A549 (cell line): ENCODE measurements around the gene PLCB1. TPM values are rescaled to one million over a fixed set of nuclear protein-coding genes. Genes with fewer than 3 reads are reported as not detected.

Experiments used
- ATAC-seq, 2 experiments: fragments of 200-7000 bp in 1 of 2; fragments of >200 bp in 1 of 2; cut with Nextera tagmentation in 1 of 2; cut with Tn5 transposase in 1 of 2; 3 replicates each; pipeline versions ENCODE4 v1.8.0 to v1.9.1; 2018 to 2020; ENCODE audit warnings: mild to moderate bottlenecking in 1 of 2, moderate library complexity in 1 of 2
- CTCF ChIA-PET: fragments of 300-600 bp; sonication (Branson Sonifier 250); formaldehyde crosslinking; extraction: SDS; loops from one replicate; lab custom pipeline; 2021; ENCODE audit warnings: antibody characterized with exemption, inconsistent platforms; lab: Yijun Ruan, JAX
- POLR2A ChIA-PET: fragments of 350-600 bp; formaldehyde crosslinking; extraction: SDS; loops from one replicate; lab custom pipeline; 2021; ENCODE audit warnings: antibody characterized with exemption, inconsistent platforms; lab: Yijun Ruan, JAX
- DNase-seq, 2 experiments: peaks; one replicate each; pipeline versions ENCODE4 v3.0.0 to v3.0.0-alpha.2; 2011 to 2016; ENCODE audit warnings: low read depth in 1 of 2, low spot score in 1 of 2
- FAIRE-seq: peaks from 2 replicates; lab custom pipeline; 2011; peaks lifted over from hg19 to GRCh38; lab: Jason Lieb, UNC
- H3K27ac ChIP-seq, 2 experiments: fragments of >200 bp; sonication (Bioruptor Twin); formaldehyde crosslinking; 3 replicates each; pipeline ENCODE4 v1.5.1; 2016 to 2017
- H3K4me1 ChIP-seq: fragments of >200 bp; sonication (Bioruptor Twin); formaldehyde crosslinking; 3 replicates; pipeline ENCODE4 v1.6.1; 2016
- H3K4me2 ChIP-seq: fragments of >200 bp; sonication (Bioruptor Twin); formaldehyde crosslinking; 3 replicates; pipeline ENCODE4 v1.6.1; 2016
- H3K4me3 ChIP-seq: fragments of >200 bp; sonication (Bioruptor Twin); formaldehyde crosslinking; 3 replicates; pipeline ENCODE4 v1.5.1; 2016
- H3K9me3 ChIP-seq: fragments of >200 bp; sonication (Bioruptor Twin); formaldehyde crosslinking; 3 replicates; pipeline ENCODE4 v1.6.1; 2016
- CBX2 ChIP-seq: fragments of 200-600 bp; sonication (generic); IDR thresholded peaks from 2 replicates; pipeline ENCODE4 v1.6.1; 2016; ENCODE audit warnings: low read depth, mild to moderate bottlenecking, borderline replicate concordance
- CHD4 ChIP-seq: fragments of 200-600 bp; sonication (generic); IDR thresholded peaks from 2 replicates; pipeline ENCODE4 v1.6.1; 2016; ENCODE audit warnings: antibody characterized with exemption, mild to moderate bottlenecking, borderline replicate concordance
- EHF ChIP-seq: fragments of 250-450 bp; sonication (Bioruptor Pico); IDR thresholded peaks from 2 replicates; pipeline ENCODE4 v1.5.0; 2020; ENCODE audit warnings: mild to moderate bottlenecking
- EHMT2 ChIP-seq: fragments of 200-600 bp; sonication (generic); IDR thresholded peaks from 2 replicates; pipeline ENCODE4 v1.6.1; 2016; ENCODE audit warnings: antibody characterized with exemption, low read depth, mild to moderate bottlenecking, moderate library complexity
- EP300 ChIP-seq, 2 experiments: fragments of >200 bp; sonication (Bioruptor Twin); formaldehyde crosslinking; IDR thresholded peaks; 2 replicates in 1 of 2; 3 replicates in 1 of 2; pipeline ENCODE4 v1.6.1; 2016 to 2017
- FOSL2 ChIP-seq, 2 experiments: fragments of 450-650 bp in 1 of 2; fragments of >200 bp in 1 of 2; sonication (Bioruptor Twin) in 1 of 2; formaldehyde crosslinking; IDR thresholded peaks; 2 replicates each; pipeline versions ENCODE4 v1.5.0 to v1.6.1; 2016 to 2020; ENCODE audit warnings: mild to moderate bottlenecking in 1 of 2, moderate library complexity in 1 of 2
- FOXS1 ChIP-seq: fragments of 250-450 bp; sonication (Bioruptor Pico); IDR thresholded peaks from 2 replicates; pipeline ENCODE4 v1.5.0; 2020; ENCODE audit warnings: mild to moderate bottlenecking, moderate library complexity
- GATA3 ChIP-seq: IDR thresholded peaks from 2 replicates; pipeline ENCODE4 v1.6.1; 2012; ENCODE audit warnings: borderline replicate concordance
- HES2 ChIP-seq: fragments of >200 bp; sonication (Bioruptor Twin); formaldehyde crosslinking; IDR thresholded peaks from 2 replicates; pipeline ENCODE4 v1.6.1; 2016
- HEYL ChIP-seq: fragments of 250-450 bp; sonication (Bioruptor Pico); IDR thresholded peaks from 2 replicates; pipeline ENCODE4 v1.8.0; 2021; ENCODE audit warnings: mild to moderate bottlenecking, moderate library complexity
- HOXB13 ChIP-seq: fragments of 250-450 bp; sonication (Bioruptor Pico); IDR thresholded peaks from 2 replicates; pipeline ENCODE4 v1.5.0; 2020; ENCODE audit warnings: low read depth, mild to moderate bottlenecking, moderate library complexity
- HOXB5 ChIP-seq: fragments of 250-450 bp; sonication (Bioruptor Pico); IDR thresholded peaks from 2 replicates; pipeline ENCODE4 v1.5.0; 2020; ENCODE audit warnings: mild to moderate bottlenecking, moderate library complexity
- MAZ ChIP-seq: fragments of 150-350 bp; IDR thresholded peaks from 2 replicates; pipeline ENCODE4 v1.6.1; 2014; ENCODE audit warnings: antibody characterized with exemption, low read depth, low read length, borderline replicate concordance
- POLR2A ChIP-seq: IDR thresholded peaks from 2 replicates; pipeline ENCODE4 v1.6.1; 2012; ENCODE audit warnings: mild to moderate bottlenecking, low read length
- POLR2AphosphoS2 ChIP-seq: conservative IDR thresholded peaks from 2 replicates; pipeline ENCODE4 v1.6.1; 2012; ENCODE audit warnings: low read length, improper control_type of control experiment, inconsistent platforms
- RAD21 ChIP-seq, 2 experiments: fragments of >200 bp in 1 of 2; sonication (Bioruptor Twin) in 1 of 2; formaldehyde crosslinking in 1 of 2; IDR thresholded peaks in 1 of 2; conservative IDR thresholded peaks in 1 of 2; 2 replicates in 1 of 2; 3 replicates in 1 of 2; pipeline ENCODE4 v1.6.1; 2012 to 2018; ENCODE audit warnings: inconsistent platforms in 1 of 2
- RARB ChIP-seq: fragments of 250-450 bp; sonication (Bioruptor Pico); IDR thresholded peaks from 2 replicates; pipeline ENCODE4 v1.8.0; 2021; ENCODE audit warnings: mild to moderate bottlenecking, moderate library complexity
- RNF2 ChIP-seq: fragments of 200-600 bp; sonication (generic); IDR thresholded peaks from 2 replicates; pipeline ENCODE4 v1.6.1; 2016; ENCODE audit warnings: low read depth, mild to moderate bottlenecking, antibody characterized with exemption, moderate library complexity, borderline replicate concordance
- SMC3 ChIP-seq: fragments of >200 bp; sonication (Bioruptor Twin); formaldehyde crosslinking; IDR thresholded peaks from 3 replicates; pipeline ENCODE4 v1.6.1; 2018; ENCODE audit warnings: inconsistent platforms
- ZFP36 ChIP-seq: fragments of 450-650 bp; IDR thresholded peaks from 2 replicates; pipeline ENCODE4 v1.6.1; 2014; ENCODE audit warnings: borderline replicate concordance; ENCODE audit not compliant: partially characterized antibody
- ZNF302 ChIP-seq: fragments of 250-450 bp; sonication (Bioruptor Pico); IDR thresholded peaks from 2 replicates; pipeline ENCODE4 v1.9.0; 2021; ENCODE audit warnings: inconsistent platforms, mild to moderate bottlenecking, moderate library complexity
- WGBS: methylation state at CpG from one replicate; pipeline ENCODE4 v1.1.6; 2017; ENCODE audit errors: missing lambda C conversion rate; 5-methylcytosine and 5-hydroxymethylcytosine counted together
- polyA plus RNA-seq, 4 experiments: library from polyadenylated mRNA; depleted of rRNA in 3 of 4; stranded (reverse); fragments of >200 nt; fragmentation: RNase III in 1 of 4; extraction: RNeasy Plus Mini Kit Qiagen cat#74134 plus additional on column Dnase treatment in 1 of 4; gene quantifications; 2 replicates in 3 of 4; 3 replicates in 1 of 4; pipeline ENCODE4 v1.2.3, GENCODE V29; 2011 to 2017
- TF ChIP-seq, protein P1 (sequence below): fragments of 150-350 bp; IDR thresholded peaks from 2 replicates; pipeline ENCODE4 v1.6.1; 2014; ENCODE audit warnings: low read depth, mild to moderate bottlenecking, low read length
- TF ChIP-seq, protein P2 (sequence below): fragments of 200-600 bp; sonication (generic); IDR thresholded peaks from 2 replicates; pipeline ENCODE4 v1.6.1; 2016; ENCODE audit warnings: antibody characterized with exemption, mild to moderate bottlenecking, moderate library complexity
- TF ChIP-seq, protein P3 (sequence below): fragments of >200 bp; sonication (Bioruptor Twin); formaldehyde crosslinking; IDR thresholded peaks from 3 replicates; pipeline ENCODE4 v1.5.1; 2016
- TF ChIP-seq, protein P4 (sequence below): IDR thresholded peaks from 2 replicates; pipeline ENCODE4 v1.6.1; 2012; ENCODE audit warnings: low read depth, borderline replicate concordance

Gene PLCB1
- polyA plus RNA-seq, 2 of the 4 experiments (the other 2 are of a cell fraction) = 0.97 to 6.3 TPM

DNA sequence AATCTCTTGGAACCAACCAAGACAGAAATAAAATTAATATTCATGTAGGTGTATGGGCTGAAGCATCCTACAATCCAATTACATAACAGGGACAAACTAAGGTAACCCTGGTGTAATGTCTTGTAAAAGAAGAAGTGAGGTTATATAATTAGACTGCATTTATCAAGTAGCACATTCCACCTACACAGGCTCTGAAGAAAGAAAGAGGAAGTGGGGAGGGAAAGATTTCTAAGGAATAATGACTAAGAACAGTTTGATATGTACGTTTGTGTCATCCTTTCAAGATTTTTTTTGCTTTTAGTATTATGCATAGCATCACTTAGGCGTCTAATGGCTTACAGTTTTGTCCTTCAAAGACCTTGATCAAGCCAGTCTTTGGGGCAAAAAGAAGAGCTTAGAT lies 139.7 kb downstream of the PLCB1 start:
- CTCF ChIA-PET = no interaction called here
- no peak for DNase-seq
- no peaks in the 10 kb centered on the region for H3K4me1 ChIP-seq
- no peak for TF ChIP-seq GATA3
- no peak for TF ChIP-seq HES2
- no peak for TF ChIP-seq RAD21 (conservative IDR thresholded peaks at IDR 0.05 in 1 of 2, IDR thresholded peaks at IDR 0.05 in 1 of 2)
- TF ChIP-seq, protein P1, sequence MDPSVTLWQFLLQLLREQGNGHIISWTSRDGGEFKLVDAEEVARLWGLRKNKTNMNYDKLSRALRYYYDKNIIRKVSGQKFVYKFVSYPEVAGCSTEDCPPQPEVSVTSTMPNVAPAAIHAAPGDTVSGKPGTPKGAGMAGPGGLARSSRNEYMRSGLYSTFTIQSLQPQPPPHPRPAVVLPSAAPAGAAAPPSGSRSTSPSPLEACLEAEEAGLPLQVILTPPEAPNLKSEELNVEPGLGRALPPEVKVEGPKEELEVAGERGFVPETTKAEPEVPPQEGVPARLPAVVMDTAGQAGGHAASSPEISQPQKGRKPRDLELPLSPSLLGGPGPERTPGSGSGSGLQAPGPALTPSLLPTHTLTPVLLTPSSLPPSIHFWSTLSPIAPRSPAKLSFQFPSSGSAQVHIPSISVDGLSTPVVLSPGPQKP = no peak
- no peak for TF ChIP-seq RNF2
- no peak for TF ChIP-seq EHMT2
- no peak for TF ChIP-seq POLR2A
- TF ChIP-seq HOXB13 (CRISPR knock-in tag) = no peak
- no peak for TF ChIP-seq ZNF302 (CRISPR knock-in tag)
- no peak for TF ChIP-seq CHD4
- no peak for TF ChIP-seq FOSL2 (IDR thresholded peaks at IDR 0.05)
- no peak for TF ChIP-seq FOSL2 (CRISPR knock-in tag; IDR thresholded peaks at IDR 0.05)
- no peak for TF ChIP-seq ZFP36
- no peak for TF ChIP-seq SMC3
- no peak for TF ChIP-seq FOXS1 (CRISPR knock-in tag)
- no peak for TF ChIP-seq RARB (CRISPR knock-in tag)
- TF ChIP-seq MAZ = no peak
- TF ChIP-seq, protein P2, sequence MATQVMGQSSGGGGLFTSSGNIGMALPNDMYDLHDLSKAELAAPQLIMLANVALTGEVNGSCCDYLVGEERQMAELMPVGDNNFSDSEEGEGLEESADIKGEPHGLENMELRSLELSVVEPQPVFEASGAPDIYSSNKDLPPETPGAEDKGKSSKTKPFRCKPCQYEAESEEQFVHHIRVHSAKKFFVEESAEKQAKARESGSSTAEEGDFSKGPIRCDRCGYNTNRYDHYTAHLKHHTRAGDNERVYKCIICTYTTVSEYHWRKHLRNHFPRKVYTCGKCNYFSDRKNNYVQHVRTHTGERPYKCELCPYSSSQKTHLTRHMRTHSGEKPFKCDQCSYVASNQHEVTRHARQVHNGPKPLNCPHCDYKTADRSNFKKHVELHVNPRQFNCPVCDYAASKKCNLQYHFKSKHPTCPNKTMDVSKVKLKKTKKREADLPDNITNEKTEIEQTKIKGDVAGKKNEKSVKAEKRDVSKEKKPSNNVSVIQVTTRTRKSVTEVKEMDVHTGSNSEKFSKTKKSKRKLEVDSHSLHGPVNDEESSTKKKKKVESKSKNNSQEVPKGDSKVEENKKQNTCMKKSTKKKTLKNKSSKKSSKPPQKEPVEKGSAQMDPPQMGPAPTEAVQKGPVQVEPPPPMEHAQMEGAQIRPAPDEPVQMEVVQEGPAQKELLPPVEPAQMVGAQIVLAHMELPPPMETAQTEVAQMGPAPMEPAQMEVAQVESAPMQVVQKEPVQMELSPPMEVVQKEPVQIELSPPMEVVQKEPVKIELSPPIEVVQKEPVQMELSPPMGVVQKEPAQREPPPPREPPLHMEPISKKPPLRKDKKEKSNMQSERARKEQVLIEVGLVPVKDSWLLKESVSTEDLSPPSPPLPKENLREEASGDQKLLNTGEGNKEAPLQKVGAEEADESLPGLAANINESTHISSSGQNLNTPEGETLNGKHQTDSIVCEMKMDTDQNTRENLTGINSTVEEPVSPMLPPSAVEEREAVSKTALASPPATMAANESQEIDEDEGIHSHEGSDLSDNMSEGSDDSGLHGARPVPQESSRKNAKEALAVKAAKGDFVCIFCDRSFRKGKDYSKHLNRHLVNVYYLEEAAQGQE = no peak
- TF ChIP-seq, all 56 proteins: peak for 0
- POLR2A ChIA-PET = no interaction called here
- ATAC-seq (no peak), FAIRE-seq (no peak)
- Histone ChIP-seq H3K27ac (no peak overlapping the region), H3K4me2 (no peak overlapping the region), H3K4me3 (no peak overlapping the region), H3K9me3 (no peaks in the 10 kb centered on the region)
- 10% methylated on average over 2 of the region's 2 CpGs for WGBS

GRCh38 chr20:8272766-8273165 lies 140.7 kb downstream of the PLCB1 start:
- POLR2A ChIA-PET = no interaction called here
- Histone ChIP-seq H3K9me3 (no peaks in the 10 kb centered on the region), H3K4me1 (no peaks in the 10 kb centered on the region), H3K27ac (no peak overlapping the region), H3K4me2 (no peak overlapping the region), H3K4me3 (no peak overlapping the region)
- ATAC-seq = no peak
- 11% methylated on average over 1 of the region's 1 CpG for WGBS
- TF ChIP-seq, protein P3, sequence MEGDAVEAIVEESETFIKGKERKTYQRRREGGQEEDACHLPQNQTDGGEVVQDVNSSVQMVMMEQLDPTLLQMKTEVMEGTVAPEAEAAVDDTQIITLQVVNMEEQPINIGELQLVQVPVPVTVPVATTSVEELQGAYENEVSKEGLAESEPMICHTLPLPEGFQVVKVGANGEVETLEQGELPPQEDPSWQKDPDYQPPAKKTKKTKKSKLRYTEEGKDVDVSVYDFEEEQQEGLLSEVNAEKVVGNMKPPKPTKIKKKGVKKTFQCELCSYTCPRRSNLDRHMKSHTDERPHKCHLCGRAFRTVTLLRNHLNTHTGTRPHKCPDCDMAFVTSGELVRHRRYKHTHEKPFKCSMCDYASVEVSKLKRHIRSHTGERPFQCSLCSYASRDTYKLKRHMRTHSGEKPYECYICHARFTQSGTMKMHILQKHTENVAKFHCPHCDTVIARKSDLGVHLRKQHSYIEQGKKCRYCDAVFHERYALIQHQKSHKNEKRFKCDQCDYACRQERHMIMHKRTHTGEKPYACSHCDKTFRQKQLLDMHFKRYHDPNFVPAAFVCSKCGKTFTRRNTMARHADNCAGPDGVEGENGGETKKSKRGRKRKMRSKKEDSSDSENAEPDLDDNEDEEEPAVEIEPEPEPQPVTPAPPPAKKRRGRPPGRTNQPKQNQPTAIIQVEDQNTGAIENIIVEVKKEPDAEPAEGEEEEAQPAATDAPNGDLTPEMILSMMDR = no peak
- TF ChIP-seq HOXB5 (CRISPR knock-in tag) = no peak
- no peak for TF ChIP-seq HOXB13 (CRISPR knock-in tag)
- TF ChIP-seq EHF (CRISPR knock-in tag) = no peak
- no peak for TF ChIP-seq MAZ
- TF ChIP-seq CBX2 = no peak
- TF ChIP-seq, protein P4, sequence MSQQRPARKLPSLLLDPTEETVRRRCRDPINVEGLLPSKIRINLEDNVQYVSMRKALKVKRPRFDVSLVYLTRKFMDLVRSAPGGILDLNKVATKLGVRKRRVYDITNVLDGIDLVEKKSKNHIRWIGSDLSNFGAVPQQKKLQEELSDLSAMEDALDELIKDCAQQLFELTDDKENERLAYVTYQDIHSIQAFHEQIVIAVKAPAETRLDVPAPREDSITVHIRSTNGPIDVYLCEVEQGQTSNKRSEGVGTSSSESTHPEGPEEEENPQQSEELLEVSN = no peak
- TF ChIP-seq HEYL (CRISPR knock-in tag) = no peak
- no peak for TF ChIP-seq EP300 (IDR thresholded peaks at IDR 0.05)
- no peak for TF ChIP-seq ZNF302 (CRISPR knock-in tag)
- TF ChIP-seq POLR2AphosphoS2 = no peak
- no peak for TF ChIP-seq FOXS1 (CRISPR knock-in tag)
- DNase-seq = no peak
- CTCF ChIA-PET = no interaction called here
- no peak for FAIRE-seq
